ENCODE data around the gene KCNS3. TPM values are rescaled to one million over a fixed set of nuclear protein-coding genes. Genes with fewer than 3 reads are reported as not detected.
A peak's percentile ranks its signal among the peaks of the same experiment; 100 is the strongest.
"Not testable (repeated sequence)": the region's sequence is repeated elsewhere in the genome, so short reads cannot be mapped to it uniquely, and the experiment has no call there.

KCNS3 gene
- total RNA-seq, 1 experiment from 2014 or later = 98.4 TPM

DNA sequence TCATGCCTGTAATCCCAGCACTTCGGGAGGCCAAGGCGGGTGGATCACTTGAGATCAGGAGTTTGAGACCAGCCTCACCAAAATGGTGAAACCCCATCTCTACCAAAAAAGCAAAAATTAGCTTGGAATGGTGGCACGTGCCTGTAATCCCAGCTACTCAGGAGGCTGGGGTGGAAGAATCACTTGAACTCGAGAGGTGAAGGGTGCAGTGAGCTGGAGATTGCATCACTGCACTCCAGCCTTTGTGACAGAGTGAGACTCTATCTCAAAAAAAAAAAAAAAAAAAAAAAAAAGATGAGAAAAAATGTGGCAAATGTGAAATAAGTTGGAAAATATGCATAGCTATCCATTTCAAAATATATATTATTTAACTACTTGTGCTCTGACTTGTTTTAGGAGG is 65.0 kb downstream of the KCNS3 start:
- no peaks in the 10 kb centered on the region for H3K27me3 ChIP-seq

DNA sequence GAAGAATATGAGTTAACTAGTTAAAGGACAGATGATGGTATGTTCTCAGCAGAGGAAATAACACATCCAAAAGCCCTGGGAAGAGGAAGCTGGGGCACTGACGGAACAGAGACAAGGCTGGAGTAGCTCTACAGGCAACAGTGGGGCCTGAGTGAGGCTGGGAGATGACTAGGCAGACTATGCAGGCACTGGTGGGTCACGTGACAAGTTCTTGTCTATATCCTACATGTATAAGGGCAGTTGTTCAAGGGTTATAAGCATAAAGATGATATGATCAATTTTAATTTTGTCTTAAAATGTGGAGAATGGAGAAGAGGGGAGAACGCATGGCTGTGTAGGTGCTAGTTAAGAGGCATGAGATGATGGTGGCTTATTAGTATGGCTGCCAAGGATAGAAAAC is 68.6 kb downstream of the KCNS3 start:
- no peak for DNase-seq
- no peaks in the 10 kb centered on the region for H3K27me3 ChIP-seq
- H3K4me3 ChIP-seq = no peak overlapping the region
- no peaks in the 10 kb centered on the region for H3K9me3 ChIP-seq (replicated peaks)
- no peaks in the 10 kb centered on the region for H3K36me3 ChIP-seq
- no peaks in the 10 kb centered on the region for H3K4me1 ChIP-seq
- no peak overlapping the region for H3K27ac ChIP-seq

More for the DNA sequence above, 65.0 kb downstream of the KCNS3 start:
- Histone ChIP-seq H3K36me3 (no peaks in the 10 kb centered on the region), H3K27ac (no peak overlapping the region), H3K4me1 (no peaks in the 10 kb centered on the region), H3K4me3 (no peak overlapping the region), H3K9me3 (replicated peaks) (no peaks in the 10 kb centered on the region; the same call in 1 of the 2 replicates)
- no peak for DNase-seq

DNA sequence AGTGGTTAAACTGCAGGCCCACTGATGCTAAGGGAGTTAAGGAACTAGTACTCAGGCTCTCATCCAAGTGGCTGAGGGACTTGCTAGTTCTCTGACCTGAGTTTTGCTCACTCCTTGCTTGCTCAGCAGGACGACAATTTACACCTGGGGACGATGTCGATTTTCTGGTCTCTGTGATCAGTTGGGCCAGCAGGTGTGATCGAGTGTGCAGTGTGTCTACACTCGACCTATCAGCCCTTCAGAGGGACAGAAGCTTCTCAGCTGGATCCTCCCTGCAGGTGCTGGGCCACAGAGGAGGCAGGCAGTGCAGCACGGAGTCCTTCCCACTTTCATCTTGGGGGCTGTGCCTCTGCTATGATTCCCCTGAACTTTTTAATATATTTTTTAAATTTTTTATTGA is 71.5 kb downstream of the KCNS3 start:
- Histone ChIP-seq H3K4me3 (no peak overlapping the region), H3K9me3 (replicated peaks) (no peaks in the 10 kb centered on the region), H3K27me3 (no peaks in the 10 kb centered on the region), H3K27ac (no peak overlapping the region), H3K4me1 (no peaks in the 10 kb centered on the region), H3K36me3 (no peaks in the 10 kb centered on the region)
- DNase-seq = no peak

DNA sequence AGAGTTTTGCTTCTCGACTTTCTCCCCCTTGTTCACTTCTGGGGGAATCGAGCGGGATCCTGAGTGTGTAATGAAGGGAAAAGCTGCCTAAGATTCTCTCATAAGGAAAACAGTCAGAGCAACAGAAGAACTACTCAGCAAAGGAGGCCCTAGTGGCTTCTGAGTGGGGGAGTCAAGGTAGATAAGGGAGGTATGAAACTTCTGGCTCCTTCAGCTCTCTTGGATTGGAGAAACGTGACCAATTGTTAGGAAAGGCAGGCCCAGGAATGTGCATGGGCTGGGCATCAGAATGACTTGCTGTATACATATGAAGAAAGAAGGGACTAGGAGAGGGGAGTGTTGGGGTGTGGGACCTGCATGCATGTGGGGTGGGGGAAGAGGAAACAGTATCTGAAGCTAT is 73.1 kb downstream of the KCNS3 start:
- no peak overlapping the region for H3K4me3 ChIP-seq
- H3K27me3 ChIP-seq = no peaks in the 10 kb centered on the region
- no peaks in the 10 kb centered on the region for H3K4me1 ChIP-seq
- no peak overlapping the region for H3K27ac ChIP-seq
- DNase-seq = no peak
- H3K9me3 ChIP-seq (replicated peaks) = no peaks in the 10 kb centered on the region
- H3K36me3 ChIP-seq = no peaks in the 10 kb centered on the region

DNA sequence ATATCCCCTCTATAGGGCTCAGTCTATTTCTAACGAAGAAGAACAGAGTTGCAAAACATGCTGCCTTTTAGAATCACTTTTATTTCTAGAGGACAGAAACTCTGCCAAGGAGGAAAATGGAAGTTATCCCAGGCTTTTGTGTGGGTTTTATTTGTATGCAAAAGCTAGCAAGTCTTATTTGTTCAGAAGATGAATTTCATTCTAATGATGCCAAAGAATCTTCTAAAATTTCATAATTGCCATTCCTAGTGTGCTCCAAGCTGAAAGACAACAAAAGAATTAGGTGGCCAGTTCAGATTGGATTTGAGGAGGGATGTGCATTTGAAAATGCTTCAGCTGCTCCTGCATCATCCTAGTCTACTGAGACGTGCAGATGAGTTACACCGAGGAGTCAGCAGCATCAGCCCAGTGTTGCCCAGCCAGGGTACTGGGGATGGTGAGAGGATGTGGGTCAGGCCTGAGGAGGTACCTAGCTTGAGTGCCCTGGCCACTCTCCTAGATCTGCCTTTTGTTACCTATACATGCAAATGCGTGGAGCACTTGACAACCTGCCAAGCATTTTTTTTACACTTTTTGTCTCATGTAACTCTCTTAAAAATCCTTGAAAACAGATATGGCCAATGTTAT is 80.1 kb downstream of the KCNS3 start:
- no peaks in the 10 kb centered on the region for H3K9me3 ChIP-seq (replicated peaks)
- H3K4me3 ChIP-seq = no peak overlapping the region
- H3K27ac ChIP-seq = no peak overlapping the region
- DNase-seq = no peak
- no peaks in the 10 kb centered on the region for H3K27me3 ChIP-seq
- no peaks in the 10 kb centered on the region for H3K36me3 ChIP-seq
- peaks cover 5% of the 10 kb centered on the region; the same call in 1 of the 2 replicates for H3K4me1 ChIP-seq

DNA sequence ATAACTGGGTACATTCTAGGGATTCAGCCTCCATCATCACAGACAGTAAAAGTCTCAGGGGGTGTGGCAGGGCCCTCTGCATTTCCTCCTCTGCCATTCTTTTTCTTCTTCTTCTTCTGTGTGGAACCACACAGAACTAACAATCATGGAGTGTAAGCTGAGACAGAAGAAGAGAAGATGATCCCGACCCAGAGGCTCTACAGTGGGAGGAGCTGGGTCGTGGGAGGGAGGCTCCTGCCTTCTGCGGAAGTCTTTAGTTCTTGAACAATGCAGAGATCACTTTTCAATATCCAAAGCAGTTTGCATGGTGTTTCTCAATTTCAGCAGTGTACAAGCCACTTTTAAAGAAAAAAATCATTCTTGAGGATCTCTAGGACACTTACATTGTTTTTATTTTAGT is 80.9 kb downstream of the KCNS3 start:
- no peak overlapping the region for H3K27ac ChIP-seq
- H3K4me1 ChIP-seq = peaks cover 5% of the 10 kb centered on the region; the same call in 1 of the 2 replicates
- DNase-seq = no peak
- H3K27me3 ChIP-seq = no peaks in the 10 kb centered on the region
- H3K4me3 ChIP-seq = no peak overlapping the region
- H3K36me3 ChIP-seq = no peaks in the 10 kb centered on the region
- H3K9me3 ChIP-seq (replicated peaks) = no peaks in the 10 kb centered on the region

DNA sequence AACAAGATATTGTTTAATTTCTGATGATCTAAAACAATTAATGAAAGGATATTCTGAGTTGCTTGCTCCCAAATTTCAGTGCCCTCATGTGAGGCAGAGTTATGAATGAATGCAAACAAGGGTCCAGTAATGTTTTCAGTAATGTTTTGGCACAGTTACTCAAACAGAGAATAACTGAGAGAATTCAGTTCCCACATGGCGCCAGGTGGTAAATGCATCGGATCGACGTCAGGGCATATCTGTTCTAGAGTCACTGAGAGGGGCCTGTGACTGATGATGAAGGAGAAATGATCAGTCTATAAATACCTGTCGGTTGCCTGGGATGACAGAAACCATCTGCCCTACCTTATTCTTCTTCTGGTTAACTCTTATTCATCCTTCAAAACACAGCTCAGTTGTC is 81.4 kb downstream of the KCNS3 start:
- Histone ChIP-seq H3K4me1 (peaks cover 5% of the 10 kb centered on the region; the same call in 1 of the 2 replicates), H3K27ac (no peak overlapping the region), H3K9me3 (replicated peaks) (no peaks in the 10 kb centered on the region), H3K27me3 (no peaks in the 10 kb centered on the region), H3K4me3 (no peak overlapping the region), H3K36me3 (no peaks in the 10 kb centered on the region)
- DNase-seq = no peak

DNA sequence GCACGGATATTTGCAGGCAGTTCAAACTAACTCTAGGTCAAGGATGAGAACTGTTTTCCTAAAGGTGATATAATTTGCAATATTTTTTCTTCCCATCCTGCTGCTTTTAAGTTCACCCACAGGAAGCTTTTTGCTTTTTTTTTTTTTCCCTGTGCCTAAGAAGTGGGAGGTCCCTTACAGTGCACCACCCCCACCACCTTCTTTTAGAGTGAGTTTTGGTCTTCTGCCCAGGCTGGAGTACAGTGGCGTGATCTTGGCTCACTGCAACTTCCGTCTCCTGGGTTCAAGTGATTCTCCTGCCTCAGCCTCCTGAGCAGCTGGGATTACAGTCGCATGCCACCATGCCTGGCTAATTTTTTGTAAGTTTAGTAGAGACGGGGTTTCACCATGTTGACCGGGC is 82.5 kb downstream of the KCNS3 start:
- Histone ChIP-seq H3K27me3 (no peaks in the 10 kb centered on the region), H3K9me3 (replicated peaks) (no peaks in the 10 kb centered on the region), H3K4me1 (peaks cover 5% of the 10 kb centered on the region; the same call in 1 of the 2 replicates), H3K36me3 (no peaks in the 10 kb centered on the region), H3K27ac (no peak overlapping the region), H3K4me3 (no peak overlapping the region)
- DNase-seq = no peak

DNA sequence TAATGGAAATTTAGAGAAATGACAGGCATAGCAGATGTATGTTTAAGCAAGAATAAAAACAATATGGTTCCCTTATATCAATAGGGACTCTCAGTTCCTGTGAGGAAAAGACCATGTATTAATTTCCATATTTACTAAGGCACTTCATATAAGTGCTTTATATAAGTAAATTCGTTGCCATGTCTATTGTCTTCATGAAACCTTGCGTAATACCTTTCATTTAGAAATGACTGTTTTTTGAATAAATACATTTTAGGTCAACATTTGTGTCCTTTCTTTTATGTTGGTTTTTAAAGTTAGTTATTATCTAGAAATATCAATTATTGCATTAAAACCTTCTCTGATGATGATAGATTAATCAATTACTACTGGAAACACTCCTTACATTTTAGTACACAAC is 83.3 kb downstream of the KCNS3 start:
- Histone ChIP-seq H3K9me3 (replicated peaks) (no peaks in the 10 kb centered on the region), H3K4me1 (peaks cover 5% of the 10 kb centered on the region; the same call in 1 of the 2 replicates), H3K27me3 (no peaks in the 10 kb centered on the region), H3K27ac (no peak overlapping the region), H3K36me3 (no peaks in the 10 kb centered on the region), H3K4me3 (no peak overlapping the region)
- DNase-seq = no peak

DNA sequence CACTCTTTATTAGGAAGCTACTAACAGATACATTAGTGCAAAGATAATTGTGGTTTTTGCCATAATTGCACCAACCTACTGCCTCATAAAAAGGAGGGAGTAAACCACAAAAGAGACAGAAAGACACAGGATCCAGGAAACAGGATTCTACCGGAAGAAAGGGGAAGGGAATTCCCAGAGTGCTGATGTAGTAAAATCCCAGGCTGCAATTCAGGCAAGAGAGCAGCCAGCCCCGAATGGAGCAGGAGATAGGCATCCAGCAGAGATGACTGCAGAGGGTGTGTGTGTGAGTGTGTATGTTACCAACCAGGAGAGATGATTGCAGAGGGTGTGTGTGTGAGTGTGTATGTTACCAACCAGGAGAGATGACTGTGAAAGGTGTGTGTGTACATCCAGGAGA is 84.4 kb downstream of the KCNS3 start:
- Histone ChIP-seq H3K36me3 (no peaks in the 10 kb centered on the region), H3K27me3 (no peaks in the 10 kb centered on the region), H3K9me3 (replicated peaks) (no peaks in the 10 kb centered on the region), H3K4me1 (peaks cover 5% of the 10 kb centered on the region; the same call in 1 of the 2 replicates), H3K27ac (no peak overlapping the region), H3K4me3 (no peak overlapping the region)
- peak in 1 of 2 experiments; percentile 63 for DNase-seq

DNA sequence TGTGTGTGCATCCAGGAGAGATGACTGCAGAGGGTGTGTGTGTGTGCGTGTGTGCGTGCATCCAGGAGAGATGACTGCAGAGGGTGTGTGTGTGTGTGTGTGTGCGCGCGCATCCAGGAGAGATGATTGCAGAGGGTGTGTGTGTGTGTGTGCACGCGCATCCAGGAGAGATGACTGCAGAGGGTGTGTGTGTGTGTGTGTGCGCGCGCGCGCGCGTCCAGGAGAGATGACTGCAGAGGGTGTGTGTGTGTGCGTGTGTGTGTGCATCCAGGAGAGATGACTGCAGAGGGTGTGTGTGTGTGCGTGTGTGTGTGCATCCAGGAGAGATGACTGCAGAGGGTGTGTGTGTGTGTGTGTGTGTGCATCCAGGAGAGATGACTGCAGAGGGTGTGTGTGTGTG is 85.1 kb downstream of the KCNS3 start:
- not testable (repeated sequence) for H3K27ac ChIP-seq; H3K4me1 ChIP-seq; H3K27me3 ChIP-seq; H3K9me3 ChIP-seq (replicated peaks); H3K36me3 ChIP-seq; DNase-seq; H3K4me3 ChIP-seq

DNA sequence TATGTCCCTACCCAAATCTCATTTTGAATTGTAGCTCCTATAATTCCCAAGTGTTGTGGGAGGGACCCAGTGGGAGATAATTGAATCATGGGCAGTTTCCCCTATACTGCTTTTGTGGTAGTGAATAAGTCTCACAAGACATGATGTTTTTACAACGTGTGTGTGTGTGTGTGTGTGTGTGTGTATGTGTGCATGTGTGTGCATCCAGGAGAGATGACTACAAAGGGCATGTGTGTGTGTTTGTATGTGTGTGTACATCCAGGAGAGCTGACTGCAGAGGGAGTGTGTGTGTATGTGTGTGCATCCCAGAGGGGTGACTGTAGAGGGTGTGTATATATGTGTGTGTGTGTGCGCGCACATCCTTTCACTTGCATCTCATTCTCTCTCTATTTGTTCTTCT is 86.7 kb downstream of the KCNS3 start:
- Histone ChIP-seq H3K27me3 (no peaks in the 10 kb centered on the region), H3K4me3 (no peak overlapping the region), H3K27ac (no peak overlapping the region), H3K4me1 (peaks cover 5% of the 10 kb centered on the region; the same call in 1 of the 2 replicates), H3K9me3 (replicated peaks) (no peaks in the 10 kb centered on the region), H3K36me3 (no peaks in the 10 kb centered on the region)
- DNase-seq = no peak

DNA sequence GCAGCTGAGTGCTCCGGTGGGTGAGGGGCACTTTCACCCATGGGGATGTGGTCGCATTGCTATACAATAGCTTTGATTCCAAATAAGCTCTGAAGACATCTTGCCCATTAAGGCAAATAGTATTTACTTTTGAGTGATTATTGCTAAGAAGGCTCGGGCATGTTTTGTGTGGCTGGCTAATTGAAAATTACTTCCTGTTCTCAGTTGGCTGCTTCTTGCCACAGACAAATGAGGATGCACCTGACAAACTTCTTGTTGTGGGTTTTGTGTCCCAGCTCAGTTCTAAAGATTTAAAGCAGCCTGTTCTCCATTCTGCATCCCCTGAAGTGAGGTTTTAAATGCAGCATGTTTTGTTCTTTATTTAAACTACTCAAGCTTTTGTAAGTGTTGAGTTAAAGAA is 88.3 kb downstream of the KCNS3 start:
- Histone ChIP-seq H3K4me1 (peaks cover 5% of the 10 kb centered on the region; the same call in 1 of the 2 replicates), H3K36me3 (no peaks in the 10 kb centered on the region), H3K4me3 (no peak overlapping the region), H3K27me3 (no peaks in the 10 kb centered on the region), H3K27ac (no peak overlapping the region), H3K9me3 (replicated peaks) (no peaks in the 10 kb centered on the region)
- no peak for DNase-seq

DNA sequence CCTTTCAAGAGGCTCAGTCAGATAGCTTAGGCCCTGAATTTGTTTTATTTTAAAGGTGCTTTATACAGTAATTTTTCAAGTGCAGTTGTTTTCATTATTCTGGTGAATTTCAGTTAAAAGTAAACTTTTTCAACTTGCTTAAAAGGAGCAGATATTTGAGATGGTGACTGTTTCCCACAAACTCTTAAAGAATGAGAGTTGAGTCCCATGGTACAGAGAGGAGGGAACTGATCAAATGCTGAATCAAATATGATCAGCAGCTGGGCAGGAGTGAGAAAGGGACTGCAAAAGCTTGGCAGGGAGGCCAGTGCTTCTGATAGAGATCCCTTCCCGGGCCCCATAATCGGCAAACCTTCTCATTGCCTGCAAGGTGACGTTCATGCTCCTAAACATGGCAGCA is 91.2 kb downstream of the KCNS3 start:
- Histone ChIP-seq H3K4me3 (no peak overlapping the region), H3K4me1 (no peaks in the 10 kb centered on the region), H3K36me3 (no peaks in the 10 kb centered on the region), H3K9me3 (replicated peaks) (no peaks in the 10 kb centered on the region), H3K27ac (no peak overlapping the region), H3K27me3 (no peaks in the 10 kb centered on the region)
- DNase-seq = no peak

DNA sequence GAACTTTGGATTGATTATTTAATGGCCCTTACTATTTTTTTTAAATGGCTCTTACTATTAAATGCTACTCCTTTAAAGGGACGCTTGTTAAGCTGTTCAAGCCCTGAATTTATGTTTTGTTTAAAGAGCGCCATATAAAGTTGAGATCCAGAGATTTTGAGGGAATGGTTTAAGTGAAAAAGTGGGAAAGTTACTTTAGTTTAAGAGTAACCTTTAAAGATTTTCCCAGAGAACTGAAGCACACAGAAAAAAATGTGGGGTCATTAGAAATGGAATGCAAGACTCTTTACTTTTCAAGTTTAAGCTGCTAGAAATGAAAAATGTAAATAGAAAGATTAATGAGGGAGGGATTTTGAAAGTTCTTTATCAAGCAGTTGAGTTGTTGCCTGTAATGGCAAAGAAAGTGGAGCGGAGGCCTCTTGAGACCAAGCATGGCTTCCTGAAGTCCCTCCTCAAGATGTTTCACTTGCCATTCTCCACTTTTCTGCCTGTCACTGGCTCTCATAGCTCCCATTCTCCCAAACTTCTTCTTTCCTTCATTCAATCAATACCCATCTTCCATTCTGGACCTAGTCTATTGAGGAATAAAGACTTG is 93.2 kb downstream of the KCNS3 start:
- no peak for DNase-seq
- H3K4me3 ChIP-seq = no peak overlapping the region
- no peaks in the 10 kb centered on the region for H3K27me3 ChIP-seq
- no peaks in the 10 kb centered on the region for H3K36me3 ChIP-seq
- H3K4me1 ChIP-seq = peaks cover 3% of the 10 kb centered on the region
- no peak overlapping the region for H3K27ac ChIP-seq
- H3K9me3 ChIP-seq (replicated peaks) = no peaks in the 10 kb centered on the region

DNA sequence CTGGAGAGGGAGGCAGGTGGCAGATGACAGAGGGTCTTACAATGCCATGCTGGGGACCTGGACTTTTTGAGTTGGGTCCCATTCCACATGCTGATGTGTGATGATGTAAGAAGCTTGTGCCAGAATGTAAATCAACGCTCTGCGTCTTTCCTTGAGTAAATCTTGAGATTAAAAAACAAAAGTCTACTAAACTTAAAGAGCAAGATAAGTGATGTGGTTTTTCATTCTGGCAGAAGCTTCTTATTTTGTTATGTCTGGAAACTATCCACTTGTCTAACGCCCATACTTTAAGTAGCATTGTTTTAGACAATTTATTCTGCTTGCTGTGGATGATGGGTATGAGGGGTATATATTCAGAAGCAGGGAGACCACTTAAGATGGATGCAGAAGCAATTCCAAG is 94.5 kb downstream of the KCNS3 start:
- Histone ChIP-seq H3K4me3 (no peak overlapping the region), H3K4me1 (peaks cover 15% of the 10 kb centered on the region), H3K36me3 (no peaks in the 10 kb centered on the region), H3K27ac (no peak overlapping the region), H3K9me3 (replicated peaks) (no peaks in the 10 kb centered on the region), H3K27me3 (no peaks in the 10 kb centered on the region)
- DNase-seq = no peak

All from SJCRH30 (cell line).